Urinary bladder (tissue), 4 donors: ENCODE measurements around the gene ASCL2. TPM values are rescaled to one million over a fixed set of nuclear protein-coding genes. Genes with fewer than 3 reads are reported as not detected.
A peak's percentile ranks its signal among the peaks of the same experiment; 100 is the strongest.

ENCODE experiments used
- DNase-seq: peaks from one replicate; pipeline ENCODE4 v3.0.0-alpha.2; 2015; ENCODE audit errors: extremely low spot score
- H3K27ac ChIP-seq: one replicate; pipeline ENCODE4 v1.5.1; 2013; ENCODE audit warnings: low read depth, mild to moderate bottlenecking, moderate library complexity
- H3K36me3 ChIP-seq: one replicate; pipeline ENCODE4 v1.6.1; 2013; ENCODE audit warnings: mild to moderate bottlenecking, moderate library complexity; ENCODE audit not compliant: insufficient read depth
- H3K4me1 ChIP-seq: one replicate; pipeline ENCODE4 v1.6.1; 2013; ENCODE audit warnings: mild to moderate bottlenecking, moderate library complexity; ENCODE audit not compliant: insufficient read depth
- H3K4me3 ChIP-seq: one replicate; pipeline ENCODE4 v1.5.1; 2013; ENCODE audit warnings: low read depth, low read length
- WGBS: extraction: QIAGEN DNeasy Blood & Tissue Kit; methylation state at CpG from one replicate; pipeline ENCODE4 v1.1.7; 2013; 5-methylcytosine and 5-hydroxymethylcytosine counted together
- polyA plus RNA-seq: library from polyadenylated mRNA; stranded (reverse); fragments of 200-250 nt; gene quantifications from one replicate; pipeline ENCODE4 v1.2.3, GENCODE V29; 2013
- total RNA-seq: library from RNA; depleted of rRNA; stranded (reverse); fragments of >200 nt; gene quantifications from one replicate; pipeline ENCODE4 v1.2.3, GENCODE V29; 2014
- donor health status: healthy with polysubstance abuse.
- donor health status: healthy.

Gene ASCL2
- total and polyA plus RNA-seq, 2 donors: 0.42 to 0.85 TPM

- 93% methylated on average over 14 of the region's 14 CpGs for WGBS
- Histone ChIP-seq H3K4me3 (no peak overlapping the region), H3K27ac (no peak overlapping the region), H3K36me3 (no peaks in the 10 kb centered on the region), H3K4me1 (no peaks in the 10 kb centered on the region)
- DNase-seq: no peak
Observed at GRCh38 chr11:2276280-2277007, 6.1 kb upstream of the ASCL2 start.

GRCh38 chr11:2275334-2276279, 5.2 kb upstream of the ASCL2 start:
- WGBS: 92% methylated on average over 30 of the region's 30 CpGs
- no peaks in the 10 kb centered on the region for H3K4me1 ChIP-seq
- no peak overlapping the region for H3K4me3 ChIP-seq
- H3K27ac ChIP-seq: no peak overlapping the region
- no peak for DNase-seq
- H3K36me3 ChIP-seq: no peaks in the 10 kb centered on the region

GRCh38 chr11:2273771-2274170, 3.4 kb upstream of the ASCL2 start:
- Histone ChIP-seq H3K4me3 (no peak overlapping the region), H3K27ac (no peak overlapping the region), H3K36me3 (no peaks in the 10 kb centered on the region), H3K4me1 (no peaks in the 10 kb centered on the region)
- no peak for DNase-seq
- 82% methylated on average over 12 of the region's 12 CpGs for WGBS

GRCh38 chr11:2273311-2273710, 2.9 kb upstream of the ASCL2 start:
- Histone ChIP-seq H3K4me1 (no peaks in the 10 kb centered on the region), H3K4me3 (no peak overlapping the region), H3K27ac (no peak overlapping the region), H3K36me3 (no peaks in the 10 kb centered on the region)
- DNase-seq: no peak
- WGBS: 84% methylated on average over 15 of the region's 15 CpGs

GRCh38 chr11:2272946-2273280, 2.5 kb upstream of the ASCL2 start:
- no peak overlapping the region for H3K27ac ChIP-seq
- WGBS: 82% methylated on average over 7 of the region's 7 CpGs
- no peak overlapping the region for H3K4me3 ChIP-seq
- no peak for DNase-seq
- H3K36me3 ChIP-seq: no peaks in the 10 kb centered on the region
- no peaks in the 10 kb centered on the region for H3K4me1 ChIP-seq

GRCh38 chr11:2272228-2272945, 2.0 kb upstream of the ASCL2 start:
- Histone ChIP-seq H3K36me3 (no peaks in the 10 kb centered on the region), H3K4me1 (no peaks in the 10 kb centered on the region), H3K4me3 (no peak overlapping the region), H3K27ac (no peak overlapping the region)
- 82% methylated on average over 21 of the region's 21 CpGs for WGBS
- no peak for DNase-seq

- 28% methylated on average over 45 of the region's 45 CpGs for WGBS
- Histone ChIP-seq H3K4me3 (no peak overlapping the region), H3K36me3 (no peaks in the 10 kb centered on the region), H3K27ac (no peak overlapping the region), H3K4me1 (no peaks in the 10 kb centered on the region)
- no peak for DNase-seq
Observed at GRCh38 chr11:2271327-2272227, 1.2 kb upstream of the ASCL2 start.

- 1% methylated on average over 28 of the region's 28 CpGs for WGBS
- H3K36me3 ChIP-seq: no peaks in the 10 kb centered on the region
- DNase-seq: no peak
- H3K4me1 ChIP-seq: no peaks in the 10 kb centered on the region
- H3K27ac ChIP-seq: no peak overlapping the region
- H3K4me3 ChIP-seq: no peak overlapping the region
Observed at GRCh38 chr11:2271077-2271326, 614 bp upstream of the ASCL2 start.

- H3K36me3 ChIP-seq: no peaks in the 10 kb centered on the region
- peak overlapping the region; percentile 75 for H3K27ac ChIP-seq
- H3K4me1 ChIP-seq: no peaks in the 10 kb centered on the region
- peak overlapping the region; percentile 42 for H3K4me3 ChIP-seq
- DNase-seq: no peak
- WGBS: under 1% methylated on average over 103 of the region's 104 CpGs
Observed at GRCh38 chr11:2269601-2270321, 627 bp downstream of the ASCL2 start.

- Histone ChIP-seq H3K27ac (peak overlapping the region; percentile 61), H3K4me1 (no peaks in the 10 kb centered on the region), H3K4me3 (peak overlapping the region; percentile 42), H3K36me3 (no peaks in the 10 kb centered on the region)
- 1% methylated on average over 89 of the region's 89 CpGs for WGBS
- DNase-seq: no peak
Observed at GRCh38 chr11:2268729-2269600, 1.4 kb downstream of the ASCL2 start.

- H3K4me1 ChIP-seq: no peaks in the 10 kb centered on the region
- H3K36me3 ChIP-seq: no peaks in the 10 kb centered on the region
- WGBS: 75% methylated on average over 26 of the region's 26 CpGs
- no peak overlapping the region for H3K4me3 ChIP-seq
- no peak overlapping the region for H3K27ac ChIP-seq
- no peak for DNase-seq
Observed at GRCh38 chr11:2267851-2268728, 2.3 kb downstream of the ASCL2 start.
